GM12878 (cell line): ENCODE measurements around the gene COL4A2. TPM values are rescaled to one million over a fixed set of nuclear protein-coding genes. Genes with fewer than 3 reads are reported as not detected.
A peak's percentile ranks its signal among the peaks of the same experiment; 100 is the strongest.

Experiments used
- ATF2 ChIP-seq: IDR thresholded peaks from 2 replicates; pipeline ENCODE4 v1.6.1; 2012; ENCODE audit warnings: low read length, inconsistent platforms
- ATF3 ChIP-seq: IDR thresholded peaks from 2 replicates; pipeline ENCODE4 v1.6.1; 2011; ENCODE audit warnings: low read depth, mild to moderate bottlenecking, low read length, moderate library complexity, borderline replicate concordance; ENCODE audit errors: extremely low read depth
- BACH1 ChIP-seq: fragments of 450-650 bp; IDR thresholded peaks from 2 replicates; pipeline ENCODE4 v1.6.1; 2017; ENCODE audit warnings: mild to moderate bottlenecking, borderline replicate concordance
- BCL3 ChIP-seq: IDR thresholded peaks from 2 replicates; pipeline ENCODE4 v1.6.1; 2011; ENCODE audit warnings: borderline replicate concordance, low read depth, mild to moderate bottlenecking, moderate library complexity, low read length; ENCODE audit not compliant: insufficient read depth, poor library complexity, severe bottlenecking
- CBFB ChIP-seq: IDR thresholded peaks from 2 replicates; pipeline ENCODE4 v1.6.1; 2016; ENCODE audit warnings: antibody characterized with exemption, low read depth
- CHD2 ChIP-seq: IDR thresholded peaks from 2 replicates; pipeline ENCODE4 v1.6.1; 2011; ENCODE audit warnings: low read depth, low read length, improper control_type of control experiment, borderline replicate concordance
- ETV6 ChIP-seq, 2 experiments: fragments of 450-650 bp in 1 of 2; IDR thresholded peaks in 1 of 2; conservative IDR thresholded peaks in 1 of 2; 2 replicates each; pipeline ENCODE4 v1.6.1; 2014; ENCODE audit warnings: antibody characterized with exemption in 1 of 2, borderline replicate concordance in 1 of 2, low read depth in 1 of 2, mild to moderate bottlenecking in 1 of 2, moderate library complexity in 1 of 2
- HDAC2 ChIP-seq: fragments of 200-600 bp; sonication (generic); IDR thresholded peaks from 2 replicates; pipeline ENCODE4 v1.6.1; 2017
- IKZF2 ChIP-seq, 2 experiments: fragments of 450-650 bp; IDR thresholded peaks; 2 replicates each; pipeline ENCODE4 v1.6.1; 2017; ENCODE audit warnings: mild to moderate bottlenecking in 2 of 2, moderate library complexity in 2 of 2
- IRF5 ChIP-seq: fragments of 450-650 bp; IDR thresholded peaks from 2 replicates; pipeline ENCODE4 v1.6.1; 2017; ENCODE audit warnings: borderline replicate concordance
- MTA2 ChIP-seq: fragments of 450-650 bp; IDR thresholded peaks from 2 replicates; pipeline ENCODE4 v1.6.1; 2016; ENCODE audit warnings: low read depth, mild to moderate bottlenecking, moderate library complexity
- MTA3 ChIP-seq: IDR thresholded peaks from 2 replicates; pipeline ENCODE4 v1.6.1; 2012; ENCODE audit warnings: low read length, inconsistent platforms, borderline replicate concordance
- MXI1 ChIP-seq: fragments of 150-350 bp; IDR thresholded peaks from 2 replicates; pipeline ENCODE4 v1.6.1; 2011; ENCODE audit warnings: low read depth, mild to moderate bottlenecking, inconsistent platforms, low read length, improper control_type of control experiment
- PBX3 ChIP-seq: IDR thresholded peaks from 2 replicates; pipeline ENCODE4 v1.6.1; 2011; ENCODE audit warnings: mild to moderate bottlenecking, low read depth, low read length, moderate library complexity; ENCODE audit not compliant: insufficient replicate concordance
- POLR2AphosphoS2 ChIP-seq: IDR thresholded peaks from 2 replicates; pipeline ENCODE4 v1.6.1; 2011; ENCODE audit warnings: low read depth, mild to moderate bottlenecking, low read length, improper control_type of control experiment, moderate library complexity
- RELB ChIP-seq: fragments of 450-650 bp; IDR thresholded peaks from 2 replicates; pipeline ENCODE4 v1.6.1; 2017; ENCODE audit warnings: low read depth, mild to moderate bottlenecking, moderate library complexity
- SMC3 ChIP-seq: IDR thresholded peaks from 2 replicates; pipeline ENCODE4 v1.6.1; 2011; ENCODE audit warnings: low read length, improper control_type of control experiment, borderline replicate concordance
- ZBTB4 ChIP-seq: fragments of 450-650 bp; formaldehyde crosslinking; IDR thresholded peaks from 2 replicates; pipeline ENCODE4 v1.4.0; 2022; ENCODE audit warnings: mild to moderate bottlenecking, moderate library complexity
- ZNF24 ChIP-seq: fragments of 450-650 bp; IDR thresholded peaks from 2 replicates; pipeline ENCODE4 v1.6.1; 2017; ENCODE audit warnings: antibody characterized with exemption, mild to moderate bottlenecking
- polyA plus RNA-seq, 11 experiments: library from polyadenylated mRNA; depleted of rRNA in 4 of 11; unstranded in 6 of 11; stranded (reverse) in 5 of 11; fragments of >200 nt; fragmentation: Nextera tagmentation in 4 of 11; fragmentation: Illumina TruSeq in 1 of 11; extraction: Ambion mirVana in 4 of 11; extraction: Trizol in 1 of 11; gene quantifications; 1 replicate in 1 of 11; 2 replicates in 10 of 11; pipeline versions ENCODE4 v1.2.1 to v1.2.3, GENCODE V29; 2011 to 2016; ENCODE audit warnings: inconsistent platforms in 2 of 11, missing spikeins in 2 of 11, low read depth in 1 of 11
- total RNA-seq, 4 experiments: library from RNA; depleted of rRNA in 3 of 4; stranded (reverse); fragments of >200 nt in 3 of 4; fragmentation: Illumina TruSeq in 1 of 4; extraction: Trizol in 1 of 4; gene quantifications; 2 replicates each; pipeline versions ENCODE4 v1.2.1 to v1.2.3, GENCODE V29; 2013 to 2021

The COL4A2 gene
- total and polyA plus RNA-seq, 10 of the 15 experiments (the other 5 are each of a cell fraction or from before 2014, with no cell fraction given) = 0.16 to 1.6 (median 0.62) TPM; not detected in 3

GRCh38 chr13:110471833-110472162 is 164.7 kb downstream of the COL4A2 start (continued):
- TF ChIP-seq ZBTB4 = no peak
- peak; percentile 98 to 99 for TF ChIP-seq IKZF2 (IDR thresholded peaks at IDR 0.05)
- no peak for TF ChIP-seq ZNF24
- no peak for TF ChIP-seq POLR2AphosphoS2
- peak; percentile 73 for TF ChIP-seq PBX3
- TF ChIP-seq MXI1 = peak; percentile 80
- TF ChIP-seq SMC3 = no peak
- TF ChIP-seq MTA3 = peak; percentile 90; the same call in 1 of the 2 replicates
- TF ChIP-seq ATF3 = no peak
- no peak for TF ChIP-seq IRF5
- no peak for TF ChIP-seq HDAC2
- peak; percentile 92 for TF ChIP-seq CBFB
- peak; percentile 96 for TF ChIP-seq RELB
- peak in 1 of 2 experiments; percentile 79; a peak in 2 of 4 replicates for TF ChIP-seq ETV6 (conservative IDR thresholded peaks at IDR 0.05 in 1 of 2, IDR thresholded peaks at IDR 0.05 in 1 of 2; ENCODE audit: borderline replicate concordance in 1 of 2, low read depth in 1 of 2)
- TF ChIP-seq ATF2 = peak; percentile 99
- TF ChIP-seq BCL3 = peak; percentile 85
- peak; percentile 92 for TF ChIP-seq CHD2
- TF ChIP-seq BACH1 = peak; percentile 83; the same call in 1 of the 2 replicates
- TF ChIP-seq MTA2 = peak; percentile 92
